Epithelial cell of esophagus (primary cell): ENCODE data around the gene SREK1.
A peak's percentile ranks its signal among the peaks of the same experiment; 100 is the strongest.

Source experiments
- DNase-seq: peaks from one replicate; pipeline ENCODE4 v3.0.0; 2010; ENCODE audit warnings: low read depth
- H3K4me3 ChIP-seq: 2 replicates; pipeline ENCODE4 v1.5.1; 2011; ENCODE audit warnings: mild to moderate bottlenecking, low read length, control low read depth
- TF ChIP-seq, protein P1 (sequence below): IDR thresholded peaks from 2 replicates; pipeline ENCODE4 v1.5.1; 2011; ENCODE audit warnings: low read depth, mild to moderate bottlenecking, low read length, control low read depth, inconsistent platforms; ENCODE audit not compliant: insufficient read depth; ENCODE audit errors: missing control alignments

SREK1 gene

DNA sequence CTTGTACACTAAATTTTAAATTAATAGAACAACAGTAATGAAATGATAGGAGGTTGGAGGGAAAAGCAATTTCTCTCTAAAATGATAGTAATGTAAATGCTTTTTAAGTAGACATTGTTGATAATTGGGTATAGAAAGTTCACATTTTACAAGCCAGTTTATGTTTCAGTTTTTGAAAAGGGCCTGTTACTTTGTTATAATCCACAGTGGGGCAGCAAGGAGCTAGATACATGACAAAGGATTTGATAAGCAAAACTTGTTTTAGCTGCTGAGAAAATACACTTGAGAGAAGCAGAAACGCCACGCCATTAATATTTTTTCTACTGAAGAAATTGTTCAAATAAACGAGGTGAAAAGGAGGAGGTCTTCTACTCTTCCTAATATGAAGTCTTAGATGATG, 30.2 kb downstream of the SREK1 start:
- DNase-seq, result peak; percentile 21
- TF ChIP-seq, protein P1, sequence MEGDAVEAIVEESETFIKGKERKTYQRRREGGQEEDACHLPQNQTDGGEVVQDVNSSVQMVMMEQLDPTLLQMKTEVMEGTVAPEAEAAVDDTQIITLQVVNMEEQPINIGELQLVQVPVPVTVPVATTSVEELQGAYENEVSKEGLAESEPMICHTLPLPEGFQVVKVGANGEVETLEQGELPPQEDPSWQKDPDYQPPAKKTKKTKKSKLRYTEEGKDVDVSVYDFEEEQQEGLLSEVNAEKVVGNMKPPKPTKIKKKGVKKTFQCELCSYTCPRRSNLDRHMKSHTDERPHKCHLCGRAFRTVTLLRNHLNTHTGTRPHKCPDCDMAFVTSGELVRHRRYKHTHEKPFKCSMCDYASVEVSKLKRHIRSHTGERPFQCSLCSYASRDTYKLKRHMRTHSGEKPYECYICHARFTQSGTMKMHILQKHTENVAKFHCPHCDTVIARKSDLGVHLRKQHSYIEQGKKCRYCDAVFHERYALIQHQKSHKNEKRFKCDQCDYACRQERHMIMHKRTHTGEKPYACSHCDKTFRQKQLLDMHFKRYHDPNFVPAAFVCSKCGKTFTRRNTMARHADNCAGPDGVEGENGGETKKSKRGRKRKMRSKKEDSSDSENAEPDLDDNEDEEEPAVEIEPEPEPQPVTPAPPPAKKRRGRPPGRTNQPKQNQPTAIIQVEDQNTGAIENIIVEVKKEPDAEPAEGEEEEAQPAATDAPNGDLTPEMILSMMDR, result peak; percentile 45

DNA sequence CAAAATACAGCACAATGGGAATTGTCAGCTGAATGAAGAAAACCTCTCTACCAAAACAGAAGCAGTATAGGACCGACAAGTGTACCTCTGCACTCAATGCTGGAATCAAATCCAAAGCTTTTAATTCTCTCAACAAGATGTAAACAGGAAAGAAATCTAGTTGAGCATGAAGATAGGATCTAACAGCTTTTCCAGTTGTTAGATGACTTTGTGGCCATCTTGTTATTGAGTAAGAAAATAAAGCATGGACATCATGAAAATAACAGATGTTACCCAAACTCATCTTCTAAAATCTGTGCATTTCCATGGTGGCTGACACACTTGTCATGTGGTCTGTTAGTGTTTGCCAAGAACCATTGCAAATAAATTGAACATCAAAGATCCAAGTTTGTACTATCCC, 34.7 kb downstream of the SREK1 start:
- TF ChIP-seq, protein P1, result no peak
- DNase-seq, result no peak
- H3K4me3 ChIP-seq, result no peak overlapping the region

More for the DNA sequence above, 30.2 kb downstream of the SREK1 start:
- no peak overlapping the region for H3K4me3 ChIP-seq

DNA sequence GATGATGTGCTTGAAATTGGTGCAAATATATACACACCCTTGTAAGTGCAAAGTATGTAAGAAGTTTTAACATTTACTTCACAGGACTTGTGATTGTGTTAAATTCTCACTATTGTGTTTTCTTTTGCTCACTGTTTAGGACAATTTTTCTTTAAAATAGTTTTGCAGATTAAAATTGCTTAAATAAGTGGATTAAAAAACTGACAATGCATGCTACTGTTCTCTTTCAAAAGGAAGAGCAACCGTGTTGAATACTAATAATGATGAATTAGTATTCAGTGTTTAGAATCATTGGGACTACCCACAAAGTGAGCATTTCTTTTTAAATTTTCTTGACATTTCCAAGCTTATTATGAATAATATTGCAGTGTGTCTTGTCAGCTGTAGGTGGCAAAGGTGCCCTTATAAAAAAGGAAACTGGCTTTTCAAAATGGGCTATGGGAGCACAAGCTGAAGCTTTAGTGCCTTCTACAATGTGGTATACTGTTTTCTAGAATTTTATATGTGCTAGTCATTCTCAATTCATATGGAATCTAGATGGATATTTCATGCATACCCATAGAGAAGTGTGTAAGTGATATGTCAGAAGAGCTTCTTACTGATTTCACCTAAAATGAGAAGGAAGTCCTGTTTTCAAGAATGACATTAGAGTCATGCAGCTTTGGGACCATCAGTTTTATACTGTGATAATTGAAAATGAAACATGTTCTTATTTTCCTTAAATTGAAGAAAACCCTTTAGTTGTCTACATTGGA, 35.4 kb downstream of the SREK1 start:
- no peak overlapping the region for H3K4me3 ChIP-seq
- no peak for DNase-seq
- TF ChIP-seq, protein P1, result no peak

DNA sequence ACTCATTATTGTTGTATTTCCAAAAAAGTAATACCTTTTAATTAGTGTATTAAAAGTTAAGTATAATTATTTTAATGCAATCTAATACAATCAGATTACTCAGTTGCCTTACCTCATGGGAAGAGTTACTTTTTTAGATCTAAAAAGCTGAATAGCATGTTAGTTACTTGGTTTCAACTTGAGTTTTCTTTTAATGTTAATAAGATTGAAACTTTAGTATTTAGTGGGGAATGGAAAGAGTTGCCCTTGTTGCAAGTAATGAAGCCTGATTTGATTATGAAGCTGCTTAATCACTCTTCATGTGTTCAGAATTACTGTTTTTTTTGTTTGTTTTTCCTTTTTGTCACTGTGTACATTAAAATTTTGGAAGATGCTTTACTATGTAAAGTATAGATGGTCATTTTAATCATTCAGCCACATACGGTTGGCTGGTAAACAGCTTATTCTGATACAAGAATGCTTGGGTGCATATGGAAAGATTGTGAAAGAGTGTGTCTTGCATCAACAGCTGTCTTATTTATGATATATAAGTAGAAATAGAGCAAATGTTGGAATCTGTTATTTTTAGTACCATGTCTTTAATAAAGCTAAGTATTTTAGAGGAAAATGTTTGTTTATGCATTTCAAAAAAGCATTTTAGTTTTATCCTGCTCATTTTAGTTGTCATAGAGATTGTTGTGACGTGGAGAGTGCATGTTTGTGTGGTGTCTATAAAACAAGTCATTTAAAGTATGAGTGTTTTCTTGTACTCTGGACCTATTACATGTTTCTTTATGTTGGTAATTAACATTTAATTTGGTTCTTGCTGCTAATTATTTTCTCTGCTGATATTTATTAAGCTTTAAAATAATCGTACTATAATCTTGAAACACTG, 36.4 kb downstream of the SREK1 start:
- no peak for DNase-seq
- H3K4me3 ChIP-seq, result no peak overlapping the region
- TF ChIP-seq, protein P1, result no peak

DNA sequence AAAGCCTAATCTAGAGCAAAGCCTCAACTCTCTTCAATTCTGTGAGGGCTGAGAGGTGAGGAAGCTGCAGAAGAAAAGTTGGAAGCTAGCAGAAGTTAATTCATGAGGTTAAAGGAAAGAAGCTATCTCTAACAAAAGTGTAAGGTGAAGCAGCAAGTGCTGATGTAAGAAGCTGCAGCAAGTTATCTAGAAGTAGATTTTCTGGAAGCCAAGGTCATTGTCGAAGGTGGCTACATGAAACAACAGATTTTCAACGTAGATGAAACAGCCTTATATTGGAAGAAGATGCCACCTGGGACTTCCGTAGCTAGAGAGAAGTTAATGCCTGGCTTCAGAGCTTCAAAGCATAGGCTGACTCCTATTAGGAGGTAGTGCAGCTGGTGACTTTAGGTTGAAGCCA, 42.0 kb downstream of the SREK1 start:
- no peak for DNase-seq
- TF ChIP-seq, protein P1, result no peak
- no peak overlapping the region for H3K4me3 ChIP-seq

DNA sequence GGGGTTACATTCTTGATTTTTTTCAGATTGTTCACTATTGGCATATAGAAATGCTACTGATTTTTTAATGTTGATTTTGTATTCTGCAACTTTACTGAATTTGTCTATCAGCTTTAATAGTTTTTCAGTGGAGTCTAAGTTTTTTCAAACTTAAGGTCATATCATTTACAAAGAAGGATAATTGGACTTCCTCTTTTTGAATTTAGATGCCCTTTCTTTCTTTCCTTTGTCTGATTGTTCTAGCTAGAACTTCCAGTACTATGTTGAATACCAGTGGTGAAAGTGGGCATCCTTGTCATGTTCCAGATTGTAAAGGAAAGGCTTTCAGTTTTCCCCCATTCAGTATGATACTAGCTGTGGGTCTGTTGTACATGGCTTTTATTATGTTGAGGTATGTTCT, 49.3 kb downstream of the SREK1 start:
- DNase-seq, result no peak
- TF ChIP-seq, protein P1, result no peak
- H3K4me3 ChIP-seq, result no peak overlapping the region
